Astrocyte of the cerebellum (primary cell): Measurements from ENCODE around the gene SLC6A2.
"Not testable (repeated sequence)": the region's sequence is repeated elsewhere in the genome, so short reads cannot be mapped to it uniquely, and the experiment has no call there.

Experiments
- DNase-seq: peaks from one replicate; pipeline ENCODE4 v3.0.0-alpha.2; 2011; ENCODE audit warnings: low read depth
- H3K4me3 ChIP-seq: 2 replicates; pipeline ENCODE4 v1.5.1; 2011; ENCODE audit warnings: mild to moderate bottlenecking, low read depth, low read length, moderate library complexity
- in situ Hi-C: cut with HindIII; loops from 2 replicates; pipeline ENCODE4 v1.10.0; 2017; ENCODE audit warnings: low sequenced_read_pairs
- TF ChIP-seq, protein P1 (sequence below): IDR thresholded peaks from 2 replicates; pipeline ENCODE4 v1.5.1; 2012; ENCODE audit warnings: low read length, low read depth, moderate library complexity, mild to moderate bottlenecking; ENCODE audit errors: missing control alignments

Gene SLC6A2

DNA sequence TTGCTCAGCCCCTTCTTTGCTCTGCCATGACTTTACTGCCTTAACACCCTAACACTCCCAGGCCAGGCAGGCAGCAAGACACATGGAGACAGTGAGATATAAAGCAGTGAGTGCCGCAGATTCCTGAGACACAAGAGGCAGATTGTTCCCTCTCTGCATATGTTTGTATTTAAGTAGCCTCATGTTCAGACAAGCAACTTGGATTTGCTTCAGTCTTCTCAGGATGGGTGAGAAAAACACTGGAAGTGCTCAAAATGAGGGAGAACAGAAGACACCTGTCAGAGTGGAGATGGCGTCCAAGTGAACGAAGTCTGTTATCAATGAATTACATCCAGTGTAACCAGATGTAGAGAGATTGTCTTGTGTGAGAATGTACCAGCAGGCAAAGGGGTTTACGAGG, 90.3 kb downstream of the SLC6A2 start:
- in situ Hi-C loops: loop anchor here (25.0 kb wide), 1 partner anchor 309 kb away; no protein-coding TSS in a partner anchor
- DNase-seq: no peak
- TF ChIP-seq, protein P1, sequence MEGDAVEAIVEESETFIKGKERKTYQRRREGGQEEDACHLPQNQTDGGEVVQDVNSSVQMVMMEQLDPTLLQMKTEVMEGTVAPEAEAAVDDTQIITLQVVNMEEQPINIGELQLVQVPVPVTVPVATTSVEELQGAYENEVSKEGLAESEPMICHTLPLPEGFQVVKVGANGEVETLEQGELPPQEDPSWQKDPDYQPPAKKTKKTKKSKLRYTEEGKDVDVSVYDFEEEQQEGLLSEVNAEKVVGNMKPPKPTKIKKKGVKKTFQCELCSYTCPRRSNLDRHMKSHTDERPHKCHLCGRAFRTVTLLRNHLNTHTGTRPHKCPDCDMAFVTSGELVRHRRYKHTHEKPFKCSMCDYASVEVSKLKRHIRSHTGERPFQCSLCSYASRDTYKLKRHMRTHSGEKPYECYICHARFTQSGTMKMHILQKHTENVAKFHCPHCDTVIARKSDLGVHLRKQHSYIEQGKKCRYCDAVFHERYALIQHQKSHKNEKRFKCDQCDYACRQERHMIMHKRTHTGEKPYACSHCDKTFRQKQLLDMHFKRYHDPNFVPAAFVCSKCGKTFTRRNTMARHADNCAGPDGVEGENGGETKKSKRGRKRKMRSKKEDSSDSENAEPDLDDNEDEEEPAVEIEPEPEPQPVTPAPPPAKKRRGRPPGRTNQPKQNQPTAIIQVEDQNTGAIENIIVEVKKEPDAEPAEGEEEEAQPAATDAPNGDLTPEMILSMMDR: no peak

DNA sequence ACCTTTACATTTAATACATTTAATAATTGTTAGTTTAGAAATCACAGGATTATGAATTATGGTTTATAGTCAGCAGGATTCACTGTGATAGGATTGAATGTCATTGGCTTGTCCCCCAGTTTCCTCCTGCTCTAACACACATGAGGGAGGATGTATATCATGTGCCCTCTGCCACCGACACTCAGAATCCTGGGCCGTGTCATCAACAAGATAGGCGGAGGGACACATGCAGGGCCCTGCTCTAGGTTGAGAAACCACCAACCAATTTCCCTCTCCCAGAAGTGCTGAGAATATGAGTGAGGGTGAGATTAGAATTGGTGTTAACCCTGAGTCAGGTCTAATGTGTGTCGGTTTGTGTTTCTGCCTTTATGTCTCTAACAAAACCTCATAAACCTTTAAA, 92.0 kb downstream of the SLC6A2 start:
- DNase-seq: no peak
- TF ChIP-seq, protein P1: no peak
- in situ Hi-C loops: loop anchor here (25.0 kb wide), 1 partner anchor 310 kb away; no protein-coding TSS in a partner anchor
- no peak overlapping the region for H3K4me3 ChIP-seq

More for the DNA sequence above, 90.3 kb downstream of the SLC6A2 start:
- H3K4me3 ChIP-seq: no peak overlapping the region

DNA sequence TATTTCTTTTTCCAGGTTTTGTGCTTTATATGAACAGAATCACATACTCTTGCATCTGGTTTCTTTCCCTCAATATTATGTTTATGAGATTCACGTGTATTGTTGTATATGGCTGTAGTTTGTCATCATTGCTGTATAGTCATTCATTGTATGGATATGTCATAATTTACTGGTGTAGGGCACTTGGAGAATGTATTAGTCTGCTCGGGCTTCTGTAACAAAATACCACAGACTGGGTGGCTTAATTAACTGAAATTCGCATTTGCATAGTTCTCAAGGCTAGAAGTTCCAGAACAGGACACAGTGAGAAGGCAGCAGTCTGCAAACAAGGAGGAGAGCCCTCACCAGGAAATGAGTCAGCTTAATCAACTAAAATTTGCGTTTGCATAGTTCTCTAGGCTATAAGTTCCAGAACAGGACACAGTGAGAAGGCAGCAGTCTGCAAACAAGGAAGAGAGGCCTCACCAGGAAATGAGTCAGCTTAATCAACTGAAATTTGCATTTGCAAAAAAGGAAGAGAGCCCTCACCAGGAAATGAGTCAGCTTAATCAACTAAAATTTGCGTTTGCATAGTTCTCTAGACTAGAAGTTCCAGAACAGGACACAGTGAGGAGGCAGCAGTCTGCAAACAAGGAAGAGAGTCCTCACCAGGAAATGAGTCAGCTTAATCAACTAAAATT, 96.8 kb downstream of the SLC6A2 start:
- DNase-seq, in situ Hi-C loops, H3K4me3 ChIP-seq: not testable (repeated sequence)

DNA sequence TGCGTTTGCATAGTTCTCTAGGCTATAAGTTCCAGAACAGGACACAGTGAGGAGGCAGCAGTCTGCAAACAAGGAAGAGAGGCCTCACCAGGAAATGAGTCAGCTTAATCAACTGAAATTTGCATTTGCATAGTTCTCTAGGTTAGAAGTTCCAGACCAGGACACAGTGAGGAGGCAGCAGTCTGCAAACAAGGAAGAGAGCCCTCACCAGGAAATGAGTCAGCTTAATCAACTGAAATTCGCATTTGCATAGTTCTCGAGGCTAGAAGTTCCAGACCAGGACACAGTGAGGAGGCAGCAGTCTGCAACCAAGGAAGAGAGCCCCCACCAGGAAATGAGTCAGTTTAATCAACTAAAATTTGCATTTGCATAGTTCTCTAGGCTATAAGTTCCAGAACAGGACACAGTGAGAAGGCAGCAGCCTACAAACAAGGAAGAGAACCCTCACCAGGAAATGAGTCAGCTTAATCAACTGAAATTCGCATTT, 97.4 kb downstream of the SLC6A2 start:
- in situ Hi-C loops, DNase-seq, H3K4me3 ChIP-seq: not testable (repeated sequence)
